Neural crest cell (in vitro differentiated cells): ENCODE data around the gene NAV2. TPM values are rescaled to one million over a fixed set of nuclear protein-coding genes. Genes with fewer than 3 reads are reported as not detected.

ENCODE experiments used
- DNase-seq: peaks from one replicate; pipeline ENCODE4 v3.0.0; 2021; ENCODE audit warnings: low read depth, mixed read lengths, low spot score
- H3K27ac Mint-ChIP-seq: one replicate; pipeline ENCODE4 v1.8.0; 2021; ENCODE audit warnings: mild to moderate bottlenecking, mixed read lengths; ENCODE audit not compliant: unreplicated experiment
- H3K27me3 Mint-ChIP-seq: 2 replicates; pipeline ENCODE4 v1.8.0; 2021; ENCODE audit warnings: low read depth, mild to moderate bottlenecking, mixed read lengths
- H3K36me3 Mint-ChIP-seq: 2 replicates; pipeline ENCODE4 v1.8.0; 2021; ENCODE audit warnings: low read depth, mild to moderate bottlenecking, mixed read lengths
- H3K4me1 Mint-ChIP-seq: 2 replicates; pipeline ENCODE4 v1.8.0; 2021; ENCODE audit warnings: mixed read lengths
- H3K4me3 Mint-ChIP-seq: one replicate; pipeline ENCODE4 v1.8.0; 2021; ENCODE audit warnings: mild to moderate bottlenecking, mixed read lengths
- H3K9me3 Mint-ChIP-seq: 2 replicates; pipeline ENCODE4 v1.8.0; 2021; ENCODE audit warnings: mixed read lengths
- total RNA-seq: library from RNA; stranded (reverse); gene quantifications from 2 replicates; pipeline ENCODE4 v1.2.1, GENCODE V29; 2021
- TF ChIP-seq, protein P1 (sequence below): fragments of 200-600 bp; sonication (generic); conservative IDR thresholded peaks from 2 replicates; pipeline ENCODE4 v1.5.0; 2021; ENCODE audit warnings: antibody characterized with exemption, mild to moderate bottlenecking

Gene NAV2
- total RNA-seq, 1 donor from 2014 or later: 14.1 TPM

DNA sequence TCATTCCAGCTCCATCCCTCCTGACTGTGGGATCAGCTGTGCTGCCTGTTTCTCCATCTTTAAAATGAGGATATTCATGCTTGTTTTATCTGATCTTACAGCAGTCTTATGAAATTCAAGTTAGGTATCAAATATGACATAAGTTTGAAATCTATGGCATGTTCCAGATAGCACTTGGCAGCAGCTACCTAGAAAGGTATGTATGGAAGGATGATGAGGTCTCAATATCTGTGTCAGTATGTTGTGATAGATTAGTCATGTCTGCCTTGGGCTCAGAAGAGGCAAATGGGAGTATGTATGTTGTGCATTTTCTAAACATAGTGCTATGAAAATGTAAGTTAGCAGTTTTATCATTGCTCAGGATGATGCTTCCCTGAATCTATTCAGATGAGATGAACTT lies 122.1 kb downstream of the NAV2 start:
- Mint-ChIP-seq H3K36me3 (peaks cover 10% of the 10 kb centered on the region), H3K4me1 (peaks cover 20% of the 10 kb centered on the region), H3K4me3 (no peak overlapping the region), H3K27ac (no peak overlapping the region), H3K27me3 (no peaks in the 10 kb centered on the region), H3K9me3 (no peaks in the 10 kb centered on the region)
- TF ChIP-seq, protein P1, sequence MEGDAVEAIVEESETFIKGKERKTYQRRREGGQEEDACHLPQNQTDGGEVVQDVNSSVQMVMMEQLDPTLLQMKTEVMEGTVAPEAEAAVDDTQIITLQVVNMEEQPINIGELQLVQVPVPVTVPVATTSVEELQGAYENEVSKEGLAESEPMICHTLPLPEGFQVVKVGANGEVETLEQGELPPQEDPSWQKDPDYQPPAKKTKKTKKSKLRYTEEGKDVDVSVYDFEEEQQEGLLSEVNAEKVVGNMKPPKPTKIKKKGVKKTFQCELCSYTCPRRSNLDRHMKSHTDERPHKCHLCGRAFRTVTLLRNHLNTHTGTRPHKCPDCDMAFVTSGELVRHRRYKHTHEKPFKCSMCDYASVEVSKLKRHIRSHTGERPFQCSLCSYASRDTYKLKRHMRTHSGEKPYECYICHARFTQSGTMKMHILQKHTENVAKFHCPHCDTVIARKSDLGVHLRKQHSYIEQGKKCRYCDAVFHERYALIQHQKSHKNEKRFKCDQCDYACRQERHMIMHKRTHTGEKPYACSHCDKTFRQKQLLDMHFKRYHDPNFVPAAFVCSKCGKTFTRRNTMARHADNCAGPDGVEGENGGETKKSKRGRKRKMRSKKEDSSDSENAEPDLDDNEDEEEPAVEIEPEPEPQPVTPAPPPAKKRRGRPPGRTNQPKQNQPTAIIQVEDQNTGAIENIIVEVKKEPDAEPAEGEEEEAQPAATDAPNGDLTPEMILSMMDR: no peak
- no peak for DNase-seq

DNA sequence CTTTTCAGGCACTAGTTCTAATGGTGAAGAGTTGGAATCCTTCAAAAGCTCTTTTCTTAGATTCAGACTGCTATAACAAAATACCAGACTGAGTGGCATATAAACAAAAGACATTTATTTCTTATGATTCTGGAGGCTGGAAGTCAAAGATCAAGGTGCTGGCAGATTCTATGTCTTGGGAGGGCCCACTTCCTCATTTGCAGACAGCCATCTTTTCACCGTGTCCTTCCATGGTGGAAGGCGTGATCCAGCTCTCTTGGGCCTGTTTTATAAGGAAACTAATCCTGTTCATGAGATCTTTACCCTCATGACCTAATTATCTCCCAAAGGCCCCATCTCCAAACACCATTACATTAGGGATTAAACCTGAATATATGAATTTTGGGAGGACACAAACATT lies 124.0 kb downstream of the NAV2 start:
- Mint-ChIP-seq H3K9me3 (no peaks in the 10 kb centered on the region), H3K36me3 (peaks cover 10% of the 10 kb centered on the region), H3K4me3 (no peak overlapping the region), H3K4me1 (peaks cover 15% of the 10 kb centered on the region), H3K27me3 (no peaks in the 10 kb centered on the region), H3K27ac (no peak overlapping the region)
- no peak for DNase-seq
- TF ChIP-seq, protein P1: no peak

DNA sequence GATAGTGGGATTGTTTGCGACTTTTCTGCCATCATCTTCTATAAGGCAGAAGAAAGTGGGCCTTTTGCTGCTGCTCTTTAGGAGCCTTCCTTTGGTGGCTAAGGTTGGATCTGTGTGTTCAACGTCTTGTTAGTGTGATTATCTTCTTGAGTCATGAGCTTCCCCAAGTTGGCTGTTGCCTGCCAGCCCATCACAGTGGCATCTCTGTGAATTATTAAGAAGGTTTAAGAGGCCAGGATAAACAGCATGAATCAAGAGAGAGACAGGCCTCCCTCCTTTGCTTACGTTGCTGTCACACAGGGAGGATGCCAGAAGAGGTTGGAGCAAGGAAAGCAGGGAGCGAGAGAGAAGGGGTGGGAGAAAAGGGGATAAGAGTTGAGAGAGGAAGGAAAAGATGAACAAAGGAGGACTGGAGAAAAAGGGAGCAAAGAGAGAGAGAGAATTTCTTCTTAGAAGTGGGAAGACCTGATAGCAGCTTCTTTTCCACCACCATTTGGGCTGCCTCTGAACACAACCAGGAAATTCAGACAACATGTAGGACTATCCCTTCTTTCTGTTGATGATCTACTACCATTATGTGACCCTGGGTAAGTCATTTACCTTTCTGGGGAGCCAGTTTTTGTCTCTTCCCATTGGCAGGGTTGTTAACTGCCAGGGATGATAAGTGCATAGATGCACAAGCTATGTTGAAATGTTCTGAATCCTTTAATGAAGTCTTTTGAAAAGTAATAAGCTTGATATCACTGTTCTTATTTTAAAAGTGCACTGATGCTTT lies 126.5 kb downstream of the NAV2 start:
- TF ChIP-seq, protein P1: no peak
- H3K9me3 Mint-ChIP-seq: no peaks in the 10 kb centered on the region
- H3K4me3 Mint-ChIP-seq: no peak overlapping the region
- no peak for DNase-seq
- peaks cover 3% of the 10 kb centered on the region for H3K36me3 Mint-ChIP-seq
- no peaks in the 10 kb centered on the region for H3K27me3 Mint-ChIP-seq
- H3K27ac Mint-ChIP-seq: peak overlapping the region; percentile 61
- peaks cover 14% of the 10 kb centered on the region for H3K4me1 Mint-ChIP-seq

DNA sequence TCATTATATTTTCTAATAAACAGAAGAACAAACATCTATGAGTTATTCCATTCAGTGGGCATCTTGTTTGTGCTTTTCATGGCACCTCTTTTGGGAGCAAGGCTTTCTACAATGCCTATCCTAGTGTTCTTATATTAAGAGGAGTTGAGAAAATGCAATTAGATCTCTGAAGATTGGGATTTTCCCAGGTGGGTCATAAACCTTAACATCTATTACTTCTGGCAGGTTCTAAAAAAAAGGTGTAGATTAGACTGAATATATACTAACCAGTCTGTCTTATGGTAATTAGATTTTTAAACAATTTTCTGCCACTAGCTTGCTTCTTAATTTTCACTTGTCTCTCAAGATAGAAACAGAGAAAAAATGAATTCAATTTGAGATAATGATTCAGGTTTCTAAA lies 128.3 kb downstream of the NAV2 start:
- Mint-ChIP-seq H3K4me3 (no peak overlapping the region), H3K9me3 (no peaks in the 10 kb centered on the region), H3K27ac (no peak overlapping the region), H3K4me1 (peaks cover 32% of the 10 kb centered on the region), H3K27me3 (no peaks in the 10 kb centered on the region), H3K36me3 (no peaks in the 10 kb centered on the region)
- DNase-seq: no peak
- TF ChIP-seq, protein P1: no peak

DNA sequence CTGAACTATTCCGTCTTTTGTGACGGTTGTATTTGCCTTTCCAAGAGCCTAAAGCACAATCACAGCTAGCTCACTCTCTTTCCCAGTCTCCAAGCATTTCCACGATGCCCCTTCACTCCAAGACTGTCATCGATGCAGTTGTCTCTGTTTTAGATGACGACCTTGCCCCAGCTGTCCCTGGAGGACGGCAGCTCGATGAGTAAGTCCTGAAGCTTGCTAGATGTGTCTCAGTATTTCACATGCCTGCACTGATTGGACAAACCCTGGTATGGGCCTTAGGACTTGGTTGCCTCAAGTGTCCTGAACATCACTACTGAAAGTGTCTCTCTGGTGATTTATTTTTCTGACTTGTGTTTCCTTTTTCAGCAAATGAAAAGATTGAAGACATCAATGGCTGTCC lies 129.9 kb downstream of the NAV2 start:
- Mint-ChIP-seq H3K4me1 (peaks cover 46% of the 10 kb centered on the region), H3K4me3 (no peak overlapping the region), H3K36me3 (no peaks in the 10 kb centered on the region), H3K27ac (no peak overlapping the region), H3K27me3 (no peaks in the 10 kb centered on the region), H3K9me3 (no peaks in the 10 kb centered on the region)
- DNase-seq: no peak
- TF ChIP-seq, protein P1: no peak
